Activated effector memory CD4-positive, alpha-beta T cell treated with Interleukin-2 at 50 U/mL for 16 hours (primary cell): ENCODE measurements around the gene CABS1.

ENCODE experiments used
- DNase-seq: peaks from one replicate; pipeline ENCODE4 v3.0.0-alpha.2; 2020

The CABS1 gene

GRCh38 chr4:70334681-70335080 lies at the start of gene CABS1:
Gene CABS1 (plus strand): TSS chr4:70334981. CDS start chr4:70335040, 59 bp downstream.
- DNase-seq = no peak

GRCh38 chr4:70288651-70289050 lies 46.1 kb upstream of the CABS1 start:
- DNase-seq = no peak

DNA sequence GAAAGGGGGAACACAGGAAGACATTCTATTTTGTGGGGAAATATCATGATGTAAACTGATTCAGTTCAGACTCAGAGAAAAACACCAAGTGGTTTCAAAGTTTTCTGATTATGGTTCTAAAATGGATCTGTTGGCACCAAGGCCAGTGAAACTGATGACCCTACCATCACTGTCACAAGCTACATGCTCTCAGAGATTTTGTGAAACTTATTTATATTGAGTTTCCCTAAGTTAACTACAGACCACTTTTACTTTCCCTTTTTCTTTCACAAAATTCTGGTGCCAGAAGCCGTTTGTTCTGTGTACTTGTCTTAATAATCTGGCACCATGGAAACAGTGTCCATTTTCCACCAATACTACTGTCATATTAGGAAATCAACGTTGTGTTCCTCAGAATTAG lies 43.4 kb upstream of the CABS1 start:
- no peak for DNase-seq

DNA sequence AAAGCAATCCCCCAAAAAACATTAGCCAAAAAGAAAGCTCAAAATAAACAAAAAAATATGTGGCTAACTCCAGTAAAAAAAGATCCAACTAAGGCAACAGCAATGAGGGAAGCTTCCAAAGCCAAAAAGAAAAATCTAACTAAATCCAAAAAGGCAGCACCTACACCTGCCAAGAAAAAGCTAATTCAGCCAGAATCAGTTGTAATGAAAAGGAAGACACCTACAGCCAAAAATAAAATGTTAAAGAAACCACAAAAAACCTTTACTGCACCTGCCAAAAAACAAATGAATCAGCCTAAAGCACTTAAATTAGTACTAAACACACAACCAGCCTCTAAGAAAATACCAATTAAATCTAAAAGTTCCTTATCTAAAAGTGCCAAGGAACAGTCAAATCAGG lies 37.2 kb upstream of the CABS1 start:
- DNase-seq = no peak

DNA sequence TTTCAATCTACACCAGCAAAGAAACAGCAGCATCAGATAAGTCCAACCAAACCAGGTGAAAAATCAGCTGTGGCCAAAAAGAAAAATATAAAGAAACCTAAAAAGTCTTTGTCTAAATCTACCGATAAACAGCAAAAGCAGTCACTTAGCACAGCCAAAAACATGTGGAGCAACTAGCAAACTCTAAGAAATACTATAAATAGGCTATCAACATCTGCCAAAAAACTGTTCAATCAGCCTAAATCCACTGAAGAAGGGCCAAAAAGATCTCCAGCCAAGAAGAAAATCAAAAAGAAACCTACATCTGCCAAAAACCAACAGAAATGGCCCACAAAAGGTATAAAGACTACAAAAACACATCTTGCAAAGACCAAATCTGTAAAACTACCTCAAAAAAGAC lies 36.7 kb upstream of the CABS1 start:
- no peak for DNase-seq

- DNase-seq = no peak
Measured at GRCh38 chr4:70299643-70300042, 35.1 kb upstream of the CABS1 start.

DNA sequence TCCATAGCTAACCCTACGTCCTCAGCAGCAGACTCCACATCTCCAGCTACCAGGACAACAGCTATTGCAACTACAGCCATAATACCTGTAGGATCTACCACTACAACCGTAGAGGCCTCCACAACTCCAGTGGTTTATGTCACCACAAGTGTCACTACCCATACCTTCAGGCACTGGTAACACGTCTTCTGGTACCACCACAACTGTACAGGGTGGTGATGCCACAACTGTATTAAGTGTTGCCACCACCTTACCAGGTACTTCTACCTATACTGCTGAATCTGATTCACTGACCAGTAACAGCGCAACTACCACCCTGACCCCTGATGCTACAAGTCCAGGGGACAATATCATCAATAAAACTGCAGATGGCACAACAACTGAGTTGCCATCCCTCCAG lies 34.6 kb upstream of the CABS1 start:
- no peak for DNase-seq

DNA sequence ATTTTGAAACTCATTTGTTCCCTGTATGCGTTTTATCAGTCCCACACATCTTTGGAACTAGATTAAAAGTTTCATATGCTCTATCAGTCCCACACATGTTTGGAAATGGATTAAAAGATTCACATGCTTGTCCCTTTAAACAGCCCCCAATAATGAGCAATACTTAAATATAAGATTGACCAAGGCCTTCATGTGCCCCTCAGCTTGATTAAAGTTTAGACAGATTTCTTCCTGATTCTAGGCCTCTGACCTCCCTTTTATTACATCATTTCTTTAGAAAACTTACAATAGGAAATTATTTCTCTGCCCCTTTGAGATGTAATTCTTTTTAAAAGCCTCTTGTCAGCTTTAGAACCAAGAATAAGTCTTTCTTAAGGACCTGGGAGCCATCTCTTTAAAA lies 31.7 kb upstream of the CABS1 start:
- no peak for DNase-seq

GRCh38 chr4:70305601-70306000 lies 29.2 kb upstream of the CABS1 start:
- DNase-seq = no peak

DNA sequence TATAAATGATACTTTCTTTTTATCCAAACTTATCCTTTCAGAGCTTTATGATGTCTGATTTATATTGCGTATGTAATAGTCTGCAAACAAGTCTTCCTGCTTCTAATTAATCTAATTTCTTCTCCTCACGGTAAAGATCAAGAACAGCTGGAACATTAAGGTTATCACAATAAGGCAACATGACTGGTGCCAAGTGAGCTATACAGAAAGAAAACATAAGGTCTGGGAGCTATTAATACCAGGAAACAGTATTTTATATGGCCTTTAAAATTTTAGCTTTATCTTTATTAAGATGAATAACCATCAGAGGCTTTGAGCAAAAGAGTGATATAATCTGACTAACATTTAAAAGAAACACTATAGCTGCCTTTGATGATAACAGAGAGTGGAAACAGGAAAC lies 28.7 kb upstream of the CABS1 start:
- no peak for DNase-seq

DNA sequence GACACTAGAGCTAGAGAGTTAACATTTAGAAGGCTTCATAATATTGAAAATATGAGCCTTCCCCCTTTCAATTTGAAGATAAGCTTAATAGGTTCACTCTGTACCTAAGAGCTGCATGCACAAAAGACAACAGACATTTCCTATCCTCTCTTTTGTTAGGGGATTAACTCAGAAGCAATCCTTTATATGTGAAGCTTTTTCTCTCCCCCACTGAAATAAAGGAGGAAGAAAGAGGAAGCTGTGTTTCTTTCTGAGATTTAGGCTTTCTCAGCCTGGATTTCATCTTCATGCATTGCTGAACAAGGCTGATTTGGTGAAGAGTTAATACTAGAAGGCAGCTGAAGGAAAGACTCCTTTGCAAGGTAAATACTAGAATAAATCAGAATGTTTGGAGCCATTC lies 21.0 kb upstream of the CABS1 start:
- no peak for DNase-seq

GRCh38 chr4:70315928-70316327 lies 18.9 kb upstream of the CABS1 start:
- DNase-seq = no peak

DNA sequence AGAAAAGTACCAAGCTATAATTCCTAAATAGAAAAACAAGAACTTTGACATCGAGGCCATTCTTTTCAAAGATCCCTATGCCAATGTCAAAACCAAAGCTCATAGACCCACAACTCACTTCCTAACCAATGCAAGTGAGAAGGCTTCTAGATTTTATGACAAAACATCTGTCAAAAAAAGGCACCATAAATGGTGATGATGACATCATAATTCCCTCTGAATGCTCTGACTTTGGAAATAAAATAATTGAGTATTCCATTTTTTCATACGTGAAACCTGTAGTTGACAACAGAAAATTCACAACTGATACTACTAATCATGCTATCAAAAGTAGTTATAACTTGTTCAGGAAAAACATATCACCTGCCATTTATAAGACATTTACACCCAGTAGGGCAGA lies 8.7 kb upstream of the CABS1 start:
- no peak for DNase-seq

DNA sequence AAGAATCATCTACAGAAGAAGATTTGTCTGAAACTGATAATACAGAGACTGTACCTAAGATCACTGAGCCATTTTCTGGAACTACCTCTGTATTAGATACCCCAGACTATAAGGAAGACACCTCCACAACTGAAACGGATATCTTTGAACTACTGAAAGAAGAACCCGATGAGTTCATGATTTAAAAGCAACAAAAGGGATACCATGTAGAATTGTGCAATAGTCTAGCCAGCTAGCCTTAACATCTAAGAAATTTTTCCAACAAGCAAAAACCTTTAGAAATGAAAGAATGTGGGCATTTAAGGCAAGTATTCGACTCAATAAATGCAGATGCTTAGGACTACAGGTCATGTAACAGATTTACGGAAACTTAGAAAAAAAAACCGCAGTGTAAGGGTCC lies 1.3 kb downstream of the CABS1 start:
- DNase-seq = no peak

GRCh38 chr4:70337886-70338420 lies 3.2 kb downstream of the CABS1 start:
- no peak for DNase-seq

DNA sequence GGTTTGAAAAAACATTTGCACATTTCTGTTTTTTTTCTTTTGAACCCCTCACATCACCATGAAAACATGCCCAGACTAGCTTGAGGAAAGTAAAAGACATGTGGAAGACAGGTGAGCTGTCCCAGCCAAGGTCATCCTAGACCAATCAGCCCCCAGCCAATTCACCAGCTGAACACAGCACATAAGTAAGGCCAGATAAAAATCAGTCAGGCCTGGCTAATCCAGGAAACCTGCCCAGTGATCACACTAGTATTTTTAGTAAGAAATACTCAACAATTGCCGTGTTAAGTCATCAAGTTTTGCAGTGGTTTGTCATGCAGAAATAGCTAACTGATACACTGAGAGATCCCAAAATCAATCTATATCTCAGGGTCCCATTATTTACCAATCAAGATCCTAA lies 21.4 kb downstream of the CABS1 start:
- DNase-seq = no peak

- no peak for DNase-seq
Measured at GRCh38 chr4:70359115-70359661, 24.4 kb downstream of the CABS1 start.

GRCh38 chr4:70360460-70360859 lies 25.7 kb downstream of the CABS1 start, which contains the start of gene SMR3A:
Gene SMR3A (plus strand): TSS chr4:70360760. CDS start chr4:70362116, 1,356 bp downstream.
- no peak for DNase-seq

DNA sequence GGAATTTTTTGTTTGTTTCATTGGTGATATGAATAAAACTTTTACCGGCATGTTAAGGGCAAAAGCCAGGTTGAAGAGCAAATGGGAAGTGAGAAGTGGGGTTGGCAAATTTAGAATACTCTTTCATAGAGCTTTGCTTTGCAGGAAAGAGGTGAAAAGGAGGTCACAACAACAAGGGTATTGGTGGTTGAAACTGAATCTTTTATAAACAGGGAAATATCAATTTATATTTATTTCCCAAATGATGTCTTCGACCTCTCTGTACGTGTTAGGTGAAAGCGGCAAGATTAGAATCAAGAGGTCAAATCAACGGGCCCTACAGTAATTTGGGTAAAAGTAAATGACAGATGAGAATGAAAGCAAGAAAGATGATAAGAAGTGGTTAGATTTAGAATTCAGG lies 29.2 kb downstream of the CABS1 start:
- DNase-seq = no peak

DNA sequence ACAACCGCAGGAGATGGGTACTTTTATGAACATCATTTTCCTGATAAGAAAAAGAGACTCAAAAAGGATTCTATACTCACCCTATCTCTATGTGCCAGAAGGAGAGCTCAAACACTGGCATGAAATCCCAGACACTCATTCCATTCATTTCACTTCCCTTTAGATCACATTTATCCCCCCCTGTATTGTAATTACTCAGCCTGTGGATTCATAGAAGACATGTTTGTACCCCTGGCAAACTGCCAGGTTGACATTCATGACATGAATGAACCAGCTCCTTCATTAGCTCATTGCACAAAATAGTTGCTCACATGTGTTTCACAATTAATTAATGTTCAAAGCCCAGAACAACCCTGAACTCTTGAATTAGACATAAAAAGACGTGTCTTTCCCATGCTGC lies 30.7 kb downstream of the CABS1 start:
- no peak for DNase-seq

GRCh38 chr4:70367813-70368212 lies 33.0 kb downstream of the CABS1 start:
- DNase-seq = no peak

GRCh38 chr4:70371987-70372386 lies 37.2 kb downstream of the CABS1 start:
- no peak for DNase-seq

GRCh38 chr4:70372760-70373159 lies 38.0 kb downstream of the CABS1 start:
- no peak for DNase-seq

- DNase-seq = no peak
Measured at GRCh38 chr4:70380578-70380977, 45.8 kb downstream of the CABS1 start.

- DNase-seq = no peak
Measured at GRCh38 chr4:70382691-70383181, 48.0 kb downstream of the CABS1 start, which contains the start of gene SMR3B. Gene SMR3B (plus strand): TSS chr4:70383131. CDS start chr4:70384511, 1,380 bp downstream.
